ENCODE measurements around the gene AHRR.

AHRR gene

GRCh38 chr5:431001-431710, 109.6 kb downstream of the AHRR start:
- peak; percentile 77 for DNase-seq

GRCh38 chr5:431711-432050, 110.2 kb downstream of the AHRR start:
- DNase-seq = no peak

DNA sequence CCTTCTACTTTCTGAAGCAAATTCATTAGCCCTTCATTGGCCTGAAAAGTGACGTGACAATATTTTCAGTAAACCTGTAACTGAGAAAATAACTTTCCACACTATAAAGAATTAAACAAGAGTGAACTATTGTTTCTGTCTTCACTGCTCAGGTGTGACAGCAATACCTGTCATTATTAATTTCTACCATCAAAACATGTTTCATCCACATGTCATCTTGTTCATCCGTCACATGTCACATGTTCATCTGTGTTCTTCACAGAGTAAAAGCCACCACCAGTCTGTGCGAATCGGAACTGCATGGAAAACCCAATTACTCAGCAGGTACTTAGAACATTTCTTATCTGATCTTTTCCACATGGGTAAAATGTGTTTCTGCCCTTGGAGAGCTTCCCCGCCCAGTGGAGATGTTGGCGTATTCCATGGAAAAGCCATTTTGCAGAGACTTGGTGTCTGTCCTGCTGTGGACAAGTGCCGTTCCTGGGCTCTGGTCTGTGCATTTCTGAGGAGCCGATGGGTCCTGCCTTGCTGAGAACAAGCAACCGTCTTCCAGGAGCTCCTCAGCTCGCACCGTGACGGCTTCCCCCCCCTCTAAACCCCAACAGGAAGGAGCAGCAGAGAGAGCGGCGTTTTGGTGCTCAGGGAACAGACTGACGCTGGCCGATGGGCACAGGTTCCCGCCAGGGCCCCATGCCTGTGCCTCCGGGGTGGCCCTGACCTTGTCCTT, 110.8 kb downstream of the AHRR start:
- DNase-seq = no peak

DNA sequence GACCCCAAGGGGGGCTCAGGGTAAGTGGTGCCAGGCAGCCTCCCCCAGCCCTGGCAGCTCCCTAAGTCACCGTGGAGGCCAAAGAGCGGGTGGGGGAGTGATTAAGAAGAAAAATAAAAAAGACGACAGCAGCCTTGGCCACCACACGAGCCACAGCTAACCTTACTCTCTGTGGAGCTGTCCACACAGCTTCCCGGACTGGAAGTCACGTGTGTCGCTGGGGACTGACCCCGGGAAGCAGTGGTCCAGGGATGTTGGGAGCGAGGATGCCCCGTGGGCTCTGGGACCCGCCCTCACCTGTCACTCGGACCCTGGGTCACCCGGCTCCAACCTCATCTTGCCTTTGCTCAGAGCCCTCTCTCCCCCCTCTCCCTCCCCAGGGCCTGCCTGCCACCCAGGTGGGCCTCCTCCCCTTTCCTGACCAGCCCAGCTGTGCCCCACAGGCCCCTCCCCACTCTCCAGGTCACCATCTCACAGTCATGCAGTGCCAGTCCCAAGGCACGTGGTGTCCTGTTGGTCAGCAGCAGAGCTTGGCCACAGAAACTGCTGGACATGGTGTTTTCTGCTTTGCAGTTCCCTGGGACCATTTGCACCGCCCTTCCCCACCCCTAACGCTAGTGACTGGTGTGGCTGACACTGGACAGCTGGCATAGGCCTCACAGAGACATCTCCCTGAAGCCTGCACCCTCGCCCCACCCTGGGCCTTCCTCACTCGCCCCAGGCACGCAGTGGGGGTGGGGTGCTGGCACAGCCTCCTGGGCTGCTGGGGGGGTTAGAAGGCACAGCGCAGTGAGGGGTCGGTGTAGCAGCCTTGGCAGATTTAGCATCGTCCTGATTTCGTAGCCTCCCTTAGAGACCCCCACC, 111.6 kb downstream of the AHRR start:
- DNase-seq = no peak

- no peak for DNase-seq
Measured at GRCh38 chr5:433836-434235, 112.3 kb downstream of the AHRR start.

DNA sequence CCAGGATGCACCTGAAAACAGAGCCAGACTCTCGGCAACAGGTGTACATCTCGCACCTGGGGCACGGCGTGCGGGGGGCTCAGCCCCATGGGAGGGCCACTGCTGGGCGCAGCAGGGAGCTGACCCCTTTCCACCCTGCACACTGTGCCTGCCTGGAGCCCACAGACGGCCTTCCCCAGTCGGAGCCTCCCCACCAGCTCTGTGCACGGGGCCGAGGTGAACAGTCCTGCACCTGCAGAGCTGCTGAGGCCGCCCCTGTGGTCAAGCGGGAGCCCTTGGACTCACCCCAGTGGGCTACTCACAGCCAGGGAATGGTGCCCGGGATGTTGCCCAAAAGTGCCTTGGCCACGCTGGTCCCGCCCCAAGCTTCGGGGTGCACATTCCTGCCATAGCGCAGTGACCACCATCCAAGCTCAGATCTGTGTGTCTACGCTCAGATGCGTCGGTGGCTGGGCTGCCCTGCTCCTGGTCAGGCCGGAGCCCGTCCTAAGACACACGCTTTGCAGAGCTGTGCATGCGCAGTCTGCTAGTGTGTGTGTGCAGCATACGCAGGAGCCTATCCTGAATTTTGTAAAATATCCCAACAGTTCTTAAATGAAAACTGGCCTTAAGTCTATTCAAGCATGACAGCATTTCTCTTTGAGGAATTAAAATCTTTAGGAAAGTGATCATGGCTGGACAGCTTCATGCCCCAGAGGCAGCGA, 113.1 kb downstream of the AHRR start:
- DNase-seq = no peak

- DNase-seq = no peak
Measured at GRCh38 chr5:435156-435790, 113.8 kb downstream of the AHRR start.

DNA sequence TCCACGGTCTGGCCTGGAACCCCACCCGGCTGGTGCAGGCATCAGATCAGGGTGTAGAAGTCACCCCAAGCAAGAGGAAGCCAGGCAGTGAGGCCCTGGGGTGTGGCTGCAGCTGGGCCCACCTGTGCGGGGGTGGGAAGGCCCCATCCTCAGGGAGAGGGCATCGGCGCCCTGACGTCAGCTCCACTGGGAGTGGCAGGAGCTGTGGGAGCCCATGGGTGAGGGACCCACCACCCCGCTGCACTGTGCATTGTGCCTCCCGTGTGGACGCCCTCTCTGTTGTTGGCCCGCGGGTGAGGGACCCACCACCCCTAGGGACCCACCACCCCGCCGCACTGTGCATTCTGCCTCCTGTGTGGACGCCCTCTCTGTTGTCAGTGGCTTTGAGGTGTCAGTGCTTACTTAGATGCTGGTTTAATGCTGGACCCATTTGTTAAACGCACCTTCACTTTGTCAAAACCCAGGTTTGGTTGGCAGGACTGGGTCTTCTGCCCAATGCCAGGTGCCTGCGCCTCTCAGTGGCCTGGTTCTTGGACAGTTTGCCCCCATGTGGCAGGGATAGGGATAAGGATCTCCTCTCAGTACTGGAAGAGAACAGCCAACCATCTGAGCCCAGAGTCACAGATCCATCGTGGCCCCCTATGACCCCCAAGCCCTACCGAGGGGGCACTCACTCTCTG, 114.6 kb downstream of the AHRR start:
- DNase-seq = peak; percentile 56

GRCh38 chr5:436641-436975, 115.1 kb downstream of the AHRR start:
- DNase-seq = no peak

GRCh38 chr5:437281-437771, 115.8 kb downstream of the AHRR start:
- DNase-seq = no peak

DNA sequence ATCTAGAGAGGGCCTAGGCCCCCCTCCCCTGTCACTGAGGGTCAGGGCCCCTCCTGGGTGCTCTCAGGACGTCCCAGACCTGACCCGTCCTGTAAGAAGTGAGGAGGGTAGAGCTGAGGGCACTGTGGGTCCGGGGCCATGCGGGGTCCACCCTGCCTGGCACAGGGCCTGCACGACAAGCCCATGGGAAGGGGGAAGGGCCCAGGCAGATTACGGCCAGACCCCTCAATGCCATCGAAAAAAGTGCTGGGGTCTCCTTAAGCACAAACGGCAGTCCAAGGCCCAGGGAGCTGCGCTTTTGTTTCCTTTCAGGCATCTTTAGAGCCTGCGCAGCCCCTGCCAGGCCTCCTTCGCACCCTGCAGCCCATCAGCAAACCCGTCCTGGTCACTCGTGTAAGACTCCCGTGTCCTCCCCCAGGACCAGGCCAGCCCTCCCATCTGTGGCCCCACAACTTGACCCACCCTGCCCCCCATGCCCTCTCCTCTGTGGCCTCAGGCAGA, 117.0 kb downstream of the AHRR start:
- no peak for DNase-seq

DNA sequence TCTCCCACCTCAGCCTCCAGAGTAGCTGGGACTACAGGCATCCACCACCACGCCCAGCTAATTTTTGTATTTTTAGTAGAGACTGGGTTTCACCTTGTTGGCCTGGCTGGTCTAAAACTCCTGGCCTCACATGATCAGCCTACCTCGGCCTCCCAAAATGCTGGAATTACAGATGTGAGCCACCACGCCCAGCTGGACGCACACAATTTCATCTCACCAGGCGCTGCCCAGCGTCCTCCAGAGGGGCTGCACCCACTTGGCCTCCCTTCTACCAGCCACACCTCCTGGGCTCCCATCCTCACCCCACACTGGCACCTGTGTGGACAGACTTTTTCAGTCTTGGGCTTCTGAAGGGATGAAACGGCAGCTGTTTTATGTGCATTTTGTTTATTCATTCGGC, 117.7 kb downstream of the AHRR start:
- DNase-seq = no peak

DNA sequence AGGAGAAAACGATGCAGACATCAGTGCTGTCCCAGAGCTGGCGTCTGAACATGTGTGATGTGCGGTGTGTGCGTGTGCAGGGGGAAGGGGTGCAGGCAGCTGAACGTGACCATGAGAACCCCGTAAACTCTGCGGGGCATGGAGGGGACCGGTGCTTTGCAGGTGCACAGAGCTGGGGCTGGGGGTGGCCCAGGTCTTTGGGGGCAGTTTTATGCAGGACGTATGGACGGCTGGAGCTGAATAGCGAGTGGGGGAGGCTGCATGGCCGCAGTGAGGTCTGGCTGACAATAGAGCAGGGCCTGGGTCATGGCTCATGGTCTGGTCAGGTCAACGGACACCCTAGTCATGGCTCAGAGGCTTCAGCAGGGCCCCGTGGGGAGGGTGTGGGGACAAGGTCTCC, 118.1 kb downstream of the AHRR start:
- no peak for DNase-seq

DNA sequence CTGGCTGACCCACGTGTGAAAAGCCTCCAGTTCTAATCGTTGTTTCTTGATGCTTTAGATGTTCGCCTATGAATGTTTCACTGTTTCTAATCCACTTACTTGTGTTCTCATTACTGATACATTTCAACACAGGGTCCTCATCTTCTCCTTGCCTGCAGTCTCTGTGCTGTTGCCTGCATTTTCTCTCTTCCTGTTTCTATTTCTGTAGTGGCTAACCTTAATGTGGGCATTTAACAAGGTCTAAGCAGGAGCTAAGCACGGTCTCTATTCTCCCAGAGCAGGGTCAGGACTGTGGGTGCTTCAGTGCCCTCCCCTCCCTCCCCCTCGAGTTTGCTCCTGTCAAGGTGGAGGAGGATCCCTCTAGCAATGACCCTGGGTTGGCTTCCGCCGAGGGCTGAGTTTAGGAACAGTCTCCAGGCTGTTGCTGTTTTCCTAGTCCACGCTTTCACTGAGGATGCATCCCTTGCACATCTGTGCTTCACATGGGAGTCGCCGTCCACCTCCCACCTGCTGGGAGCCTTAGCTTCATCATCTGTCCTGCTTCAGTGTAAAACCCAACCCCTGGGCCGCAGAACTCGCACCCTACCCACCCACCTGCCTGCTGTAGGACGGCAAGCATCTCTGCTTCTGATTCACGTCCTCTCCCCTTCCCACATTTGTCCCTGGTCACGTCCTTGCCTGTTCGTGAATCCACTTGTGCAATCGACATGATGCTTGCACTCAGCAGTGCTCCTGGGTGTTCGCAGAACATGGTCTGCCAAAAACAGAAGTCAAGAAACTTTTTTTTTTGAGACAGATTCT, 119.1 kb downstream of the AHRR start:
- no peak for DNase-seq

DNA sequence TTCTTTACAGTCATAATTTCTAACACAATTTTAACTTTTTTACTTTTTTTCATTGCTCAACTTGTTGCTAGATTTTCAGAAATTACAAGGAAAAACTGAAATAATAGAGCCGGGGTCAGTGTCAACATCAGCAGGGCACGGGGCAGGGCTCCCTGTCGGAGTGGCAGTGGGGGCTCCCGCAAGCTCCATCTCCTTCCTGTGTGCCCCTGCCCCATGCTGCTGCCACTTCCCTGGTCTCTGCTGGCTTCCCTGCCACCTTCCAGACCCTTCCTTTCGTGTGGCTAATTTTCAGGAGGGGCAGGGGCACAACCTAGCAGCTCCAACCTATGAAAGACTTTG, 120.5 kb downstream of the AHRR start:
- no peak for DNase-seq

GRCh38 chr5:442335-443238, 121.1 kb downstream of the AHRR start, which contains the start of gene EXOC3:
Gene EXOC3 (plus strand): TSS chr5:443176. CDS start chr5:446206, 3,030 bp downstream.
- DNase-seq = peak; percentile 91

GRCh38 chr5:443239-444151, 122.0 kb downstream of the AHRR start:
- DNase-seq = peak; percentile 49

GRCh38 chr5:444226-444625, 122.7 kb downstream of the AHRR start:
- no peak for DNase-seq

DNA sequence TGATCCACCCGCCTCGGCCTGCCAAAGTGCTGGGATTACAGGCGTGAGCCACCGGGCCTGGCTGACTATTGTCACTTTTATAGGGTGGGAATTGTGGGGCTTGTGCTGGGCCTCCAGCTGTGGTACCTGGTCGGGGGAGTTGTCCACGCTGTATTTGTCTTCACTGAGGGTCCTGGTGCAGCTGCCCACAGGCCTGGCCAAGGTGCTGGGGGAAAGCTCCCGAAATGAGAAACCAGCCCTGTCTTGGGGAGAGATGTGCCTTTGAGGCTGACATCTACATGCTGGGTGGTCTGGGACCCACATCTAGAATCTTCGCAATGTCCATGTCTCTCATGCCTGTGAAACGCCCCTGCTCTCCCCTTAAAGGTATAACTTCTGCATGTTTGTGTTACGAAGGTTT, 124.1 kb downstream of the AHRR start:
- no peak for DNase-seq
